BE2C (cell line): ENCODE measurements around the gene YWHAB.

ENCODE experiments used
- DNase-seq: peaks from one replicate; pipeline ENCODE4 v3.0.0-alpha.2; 2020
- H3K27me3 ChIP-seq: fragments of 250-450 bp; sonication (Bioruptor Pico); 2 replicates; pipeline ENCODE4 v1.5.1; 2020; ENCODE audit warnings: mild to moderate bottlenecking
- H3K36me3 ChIP-seq: fragments of 250-450 bp; sonication (Bioruptor Pico); 2 replicates; pipeline ENCODE4 v1.5.1; 2020; ENCODE audit warnings: mild to moderate bottlenecking
- H3K4me1 ChIP-seq: fragments of 250-450 bp; sonication (Bioruptor Pico); 2 replicates; pipeline ENCODE4 v1.5.1; 2020
- H3K4me3 ChIP-seq: 2 replicates; pipeline ENCODE4 v1.5.1; 2011; ENCODE audit warnings: low read depth, low read length
- H3K9me3 ChIP-seq: fragments of 250-450 bp; sonication (Bioruptor Pico); 2 replicates; pipeline ENCODE4 v1.5.1; 2020
- CTCF ChIP-seq: IDR thresholded peaks from 2 replicates; pipeline ENCODE4 v1.5.1; 2012; ENCODE audit warnings: mild to moderate bottlenecking, low read depth, low read length

Gene YWHAB

DNA sequence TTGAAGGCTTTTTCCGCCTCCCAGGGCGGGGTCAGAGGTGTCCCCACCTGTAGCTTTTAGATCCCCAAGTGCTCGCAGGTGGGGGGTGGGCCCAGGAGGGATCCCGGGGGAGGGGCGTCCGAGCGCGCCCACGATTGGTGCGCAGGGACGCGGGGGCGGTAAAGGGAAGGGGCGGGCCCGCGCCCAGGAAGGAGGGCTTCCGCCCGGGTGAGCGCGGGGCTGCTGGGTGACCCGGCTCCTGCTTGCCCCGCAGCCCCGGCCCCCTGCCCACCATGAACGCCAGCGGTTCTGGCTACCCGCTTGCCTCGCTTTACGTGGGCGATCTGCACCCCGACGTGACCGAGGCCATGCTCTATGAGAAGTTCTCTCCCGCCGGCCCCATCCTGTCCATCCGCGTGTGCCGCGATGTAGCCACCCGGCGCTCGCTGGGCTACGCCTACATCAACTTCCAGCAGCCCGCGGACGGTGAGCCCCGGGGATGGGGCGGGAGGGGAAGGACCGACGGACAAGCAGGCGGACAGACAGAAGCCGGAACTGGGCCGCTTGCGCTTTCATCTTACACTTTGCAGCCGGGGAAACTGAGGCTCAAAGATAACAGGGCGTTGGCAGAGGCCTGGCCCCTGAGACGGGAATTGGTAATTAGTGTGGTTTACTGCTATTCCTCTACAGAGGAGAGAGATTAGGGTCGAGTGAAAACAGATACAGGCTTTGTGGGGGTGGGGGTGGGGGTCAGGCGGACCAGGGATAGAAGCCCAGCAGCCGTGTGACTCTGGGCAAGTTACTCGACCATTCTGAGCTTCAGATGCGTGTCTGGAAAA lies 24.6 kb downstream of the YWHAB start, which contains the start of gene PABPC1L:
Gene PABPC1L, plus strand, starts transcription at position 189 of the 818 bp plus-strand sequence. Its CDS starts 84 bp downstream, at position 273.
- Histone ChIP-seq H3K36me3 (peaks cover 22% of the 10 kb centered on the region), H3K27me3 (no peaks in the 10 kb centered on the region), H3K4me3 (peak within 1 kb of the TSS; percentile 69), H3K4me1 (no peaks in the 10 kb centered on the region), H3K9me3 (no peaks in the 10 kb centered on the region)
- peak; percentile 69 for DNase-seq
- TF ChIP-seq CTCF, result no peak

- TF ChIP-seq CTCF, result no peak
- Histone ChIP-seq H3K9me3 (no peaks in the 10 kb centered on the region), H3K27me3 (no peaks in the 10 kb centered on the region), H3K4me1 (no peaks in the 10 kb centered on the region), H3K4me3 (peak overlapping the region; percentile 69), H3K36me3 (peaks cover 15% of the 10 kb centered on the region)
- no peak for DNase-seq
Observed at GRCh38 chr20:44910690-44911262, 25.3 kb downstream of the YWHAB start.

DNA sequence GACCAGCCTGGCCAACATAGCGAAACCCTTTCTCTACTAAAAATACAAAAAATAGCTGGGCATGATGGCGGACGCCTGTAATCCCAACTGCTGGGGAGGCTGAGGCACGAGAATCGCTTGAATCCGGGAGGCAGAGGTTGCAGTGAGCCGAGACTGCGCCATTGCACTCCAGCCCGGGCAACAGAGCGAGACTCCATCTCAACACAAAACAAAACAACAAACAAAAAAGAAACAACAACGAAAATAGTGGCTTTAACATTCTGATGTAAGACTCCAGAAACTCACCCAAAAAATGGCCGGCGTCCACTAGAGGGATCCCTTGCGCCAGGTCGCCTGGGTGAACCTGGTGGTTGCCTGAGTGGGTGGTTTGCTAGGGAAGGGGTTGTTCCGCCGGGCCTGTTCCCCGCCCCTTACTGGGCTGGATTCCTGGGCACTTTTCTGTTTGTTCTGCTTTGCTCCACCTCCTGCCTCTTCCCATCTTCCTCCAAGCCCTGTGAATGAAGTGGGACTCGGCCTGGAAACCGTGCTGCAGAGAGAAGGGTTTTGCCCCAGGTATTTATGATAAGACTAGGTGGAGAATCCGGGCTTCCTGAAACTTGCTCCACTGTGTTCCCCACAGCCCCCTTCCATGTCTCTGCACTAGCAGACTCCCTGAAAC lies 25.9 kb downstream of the YWHAB start:
- H3K4me3 ChIP-seq, result no peak overlapping the region; the same call in 1 of the 2 replicates
- H3K36me3 ChIP-seq, result peaks cover 14% of the 10 kb centered on the region
- H3K9me3 ChIP-seq, result no peaks in the 10 kb centered on the region
- no peaks in the 10 kb centered on the region for H3K4me1 ChIP-seq
- H3K27me3 ChIP-seq, result no peaks in the 10 kb centered on the region
- peak; percentile 73 for DNase-seq
- peak; percentile 67 for TF ChIP-seq CTCF

DNA sequence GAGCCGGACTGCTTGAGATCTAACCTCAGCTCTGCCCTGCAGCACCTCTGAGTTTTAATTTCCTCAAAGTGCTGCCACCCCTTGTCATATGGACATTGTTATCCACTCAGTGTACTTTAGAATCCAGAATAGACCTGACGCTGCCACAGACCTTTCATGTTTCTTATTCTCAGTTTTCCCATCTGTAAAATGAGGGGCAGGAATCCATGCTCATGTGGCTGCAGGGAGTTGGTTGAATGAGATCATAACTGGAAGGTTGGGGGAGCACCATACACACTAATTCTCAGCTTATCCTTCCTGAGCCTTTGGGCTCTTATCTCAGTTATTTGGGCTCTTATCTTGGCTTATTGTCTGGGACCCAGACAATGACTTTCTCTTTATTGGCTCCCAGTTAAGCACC lies 26.7 kb downstream of the YWHAB start:
- no peak for DNase-seq
- no peak overlapping the region for H3K4me3 ChIP-seq
- H3K36me3 ChIP-seq, result peaks cover 17% of the 10 kb centered on the region
- H3K4me1 ChIP-seq, result no peaks in the 10 kb centered on the region
- no peaks in the 10 kb centered on the region for H3K9me3 ChIP-seq
- no peaks in the 10 kb centered on the region for H3K27me3 ChIP-seq
- TF ChIP-seq CTCF, result no peak

DNA sequence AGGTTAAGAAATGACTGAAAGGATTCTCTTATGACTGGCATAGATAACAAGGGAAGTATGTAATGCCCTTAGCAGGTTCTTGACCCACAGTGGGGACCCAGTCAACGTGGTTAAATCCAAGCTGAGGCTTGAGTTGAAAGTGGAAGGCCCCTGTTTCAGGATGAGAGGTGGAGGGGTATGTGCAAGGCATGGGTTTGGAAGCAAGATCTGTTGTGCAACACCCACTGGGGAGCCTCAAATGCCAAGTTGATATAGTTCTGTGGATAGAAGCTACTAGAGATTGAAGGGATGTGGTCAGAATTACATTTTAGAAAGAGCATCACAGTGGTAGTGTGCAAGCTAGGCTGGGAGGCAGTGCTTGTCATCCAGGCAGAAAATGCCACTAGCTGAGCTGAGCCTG lies 29.4 kb downstream of the YWHAB start:
- no peaks in the 10 kb centered on the region for H3K4me1 ChIP-seq
- no peak for TF ChIP-seq CTCF
- H3K36me3 ChIP-seq, result peaks cover 12% of the 10 kb centered on the region
- H3K9me3 ChIP-seq, result no peaks in the 10 kb centered on the region
- H3K4me3 ChIP-seq, result no peak overlapping the region
- H3K27me3 ChIP-seq, result no peaks in the 10 kb centered on the region
- DNase-seq, result no peak
